GM19468 (cell line): ENCODE data around the gene URB2.
"Not testable (repeated sequence)": the region's sequence is repeated elsewhere in the genome, so short reads cannot be mapped to it uniquely, and the experiment has no call there.

Source experiments
- ATAC-seq: cut with Tn5 transposase; IDR thresholded peaks from one replicate; pipeline ENCODE4 v1.9.1; 2021; ENCODE audit warnings: mild to moderate bottlenecking, moderate library complexity, moderate number of reproducible peaks; ENCODE audit not compliant: unreplicated experiment; ENCODE audit errors: extremely low read depth

The URB2 gene

DNA sequence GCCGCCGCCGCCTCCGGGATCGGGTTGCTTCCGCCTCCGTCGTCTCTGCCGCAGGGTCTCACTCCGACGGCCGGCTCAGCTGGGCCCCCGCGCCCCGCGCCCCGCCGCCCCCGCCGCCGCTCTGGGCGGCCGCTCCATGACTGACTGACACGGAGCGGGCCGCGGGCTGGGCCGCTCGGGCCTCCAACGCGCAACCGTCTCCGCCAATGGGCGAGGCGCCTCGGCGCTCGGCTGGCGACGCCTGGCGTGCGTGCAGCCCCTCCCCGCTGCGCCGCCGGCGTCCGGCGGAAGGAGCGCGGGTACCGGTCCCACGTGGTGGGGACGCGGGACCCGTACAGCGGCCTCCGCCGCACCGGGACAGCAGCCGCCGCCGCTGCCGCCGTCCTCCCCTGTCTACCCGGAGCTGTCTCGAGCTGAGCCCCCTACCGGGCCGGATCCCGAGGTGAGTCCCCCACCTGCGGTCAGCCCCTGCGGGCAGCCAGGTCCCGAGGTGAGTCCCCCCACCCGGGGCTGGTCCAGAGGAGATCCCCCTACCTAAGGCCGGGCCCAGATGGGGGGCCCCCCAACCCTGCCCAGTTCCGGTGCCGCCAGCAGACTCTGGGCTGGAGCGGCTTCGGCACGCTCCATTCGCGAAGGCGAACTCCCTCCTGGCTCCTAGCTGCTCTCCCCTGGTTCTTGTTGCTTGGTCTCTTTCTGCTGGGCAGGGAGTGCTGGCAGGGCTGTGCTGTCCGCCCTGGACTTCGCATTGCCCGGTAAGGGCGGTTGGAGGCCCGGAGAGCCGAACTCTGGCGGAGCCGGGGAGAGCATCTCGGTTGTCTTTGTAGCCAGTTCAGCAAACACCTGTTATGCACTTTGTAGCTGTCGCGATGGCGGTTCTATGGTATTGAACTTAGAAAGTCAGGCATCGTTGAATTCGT lies at the start of gene URB2, which contains the start of gene TAF5L:
Gene URB2 (plus strand): TSS at position 333 of the 917 bp plus-strand sequence. CDS start 1,387 bp downstream, outside the sequence.
Gene TAF5L (minus strand): TSS at position 208 of the 917 bp plus-strand sequence. CDS start 11,640 bp downstream, outside the sequence.
- peak; percentile 83 for ATAC-seq

- no peak for ATAC-seq
These were observed 47.6 kb upstream of the URB2 start for GRCh38 chr1:229578168-229579058.

DNA sequence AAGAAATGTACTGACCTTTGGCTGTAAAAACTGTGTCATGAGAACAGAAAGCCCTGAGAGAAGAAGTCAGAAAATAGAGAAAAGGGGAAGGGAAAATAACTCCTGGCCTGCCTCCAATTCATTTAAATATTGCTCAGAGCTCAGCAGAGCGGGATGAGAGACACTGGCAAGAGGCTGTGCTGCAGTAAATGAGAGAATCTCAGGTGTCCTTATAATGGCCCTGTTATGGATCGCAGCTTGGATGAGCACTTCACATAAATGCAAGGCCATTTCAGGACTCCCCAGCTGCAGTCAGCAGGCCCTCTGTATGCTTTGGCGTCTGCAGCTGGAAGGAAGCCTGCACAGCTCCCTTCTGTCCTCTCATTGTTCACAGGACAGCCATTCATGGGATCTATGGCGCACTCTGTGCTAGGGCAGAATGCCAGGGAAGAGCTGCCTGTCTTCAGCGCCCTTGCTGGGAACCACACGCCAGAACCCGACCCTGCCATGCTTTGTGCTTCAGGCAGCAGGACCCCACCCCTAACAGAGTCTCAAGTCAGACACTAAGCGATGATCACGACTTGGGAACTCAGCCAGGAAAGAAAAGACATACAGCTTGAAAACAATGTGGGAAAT lies 46.9 kb upstream of the URB2 start:
- no peak for ATAC-seq

GRCh38 chr1:229581485-229581884 lies 44.6 kb upstream of the URB2 start:
- ATAC-seq: no peak

GRCh38 chr1:229582011-229582694 lies 43.9 kb upstream of the URB2 start:
- ATAC-seq: no peak

- no peak for ATAC-seq
These were observed 43.3 kb upstream of the URB2 start for GRCh38 chr1:229582715-229583114.

DNA sequence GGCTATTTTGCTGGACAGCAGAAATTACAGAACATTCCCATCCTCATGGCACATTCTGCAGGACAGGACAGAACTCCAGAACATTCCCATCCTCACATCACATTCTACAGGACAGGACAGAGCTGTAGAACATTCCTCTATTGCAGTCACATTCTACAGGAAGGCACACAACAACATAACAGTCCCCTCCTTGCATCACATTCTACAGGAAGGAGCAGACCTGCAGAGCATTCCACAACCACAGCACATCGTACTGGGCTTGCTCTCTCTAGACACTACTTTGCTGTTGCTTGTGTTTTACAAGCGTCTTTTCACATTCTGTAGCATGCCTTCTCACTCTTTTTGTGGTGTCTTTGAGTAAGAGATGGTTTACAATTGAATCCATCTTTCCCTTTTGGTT lies 40.7 kb upstream of the URB2 start:
- no peak for ATAC-seq

- no peak for ATAC-seq
These were observed 35.9 kb upstream of the URB2 start for GRCh38 chr1:229590119-229590518.

DNA sequence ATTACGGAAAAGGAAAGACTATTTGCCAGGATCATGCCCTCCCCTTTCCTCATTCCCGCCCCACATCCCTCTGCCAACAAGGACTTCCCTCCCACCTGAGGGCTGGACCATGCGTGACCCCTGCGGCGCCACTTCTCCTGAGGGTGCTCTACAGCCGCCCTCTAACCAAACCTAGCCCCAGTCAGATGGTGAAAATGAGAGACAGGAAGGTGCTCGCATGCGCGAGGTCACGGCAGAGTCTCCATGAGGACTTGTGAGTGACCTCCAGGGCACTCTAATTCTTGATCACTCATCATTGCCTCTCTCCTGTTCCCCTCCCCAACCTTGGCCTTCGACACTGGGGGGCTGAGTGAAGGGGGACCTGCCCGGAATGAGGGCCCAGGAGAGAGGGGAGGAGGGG lies 32.2 kb upstream of the URB2 start:
- no peak for ATAC-seq

DNA sequence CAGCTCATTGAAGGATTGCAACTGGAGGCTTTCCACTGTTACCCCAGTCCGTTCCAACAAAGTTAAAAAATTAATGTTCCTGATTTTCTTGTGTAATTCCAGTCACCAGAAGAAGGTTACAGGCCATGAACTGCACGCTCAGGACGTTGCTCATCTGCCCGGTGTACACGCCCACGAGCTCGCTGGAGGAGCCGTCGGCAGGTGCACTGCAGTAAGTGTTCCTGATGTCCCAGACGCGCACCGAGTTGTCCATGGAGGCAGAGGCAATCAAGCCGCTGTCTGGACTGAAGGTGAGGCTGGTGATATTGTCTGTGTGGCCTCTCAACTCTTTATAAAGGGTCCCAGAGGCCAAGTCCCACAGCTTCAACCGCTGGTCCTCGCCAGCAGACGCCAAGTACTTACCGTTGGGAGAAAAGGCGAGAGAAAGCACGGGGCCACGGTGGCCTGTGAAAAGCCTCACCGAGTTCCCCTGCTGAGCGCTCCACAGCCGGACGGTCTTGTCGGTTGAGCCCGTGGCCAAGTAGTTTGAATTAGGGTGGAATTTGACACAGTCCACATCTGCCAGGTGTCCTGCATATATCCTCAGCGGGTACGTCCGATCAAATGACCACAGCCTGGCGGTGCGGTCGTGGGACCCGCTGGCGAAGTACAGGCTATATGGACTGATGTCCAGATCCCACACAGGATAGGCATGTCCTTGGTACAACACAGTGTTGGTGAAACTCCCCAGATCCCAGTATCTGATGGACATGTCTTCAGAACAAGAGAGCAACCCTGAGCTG lies 31.6 kb upstream of the URB2 start:
- ATAC-seq: no peak

- not testable (repeated sequence) for ATAC-seq
These were observed 30.2 kb upstream of the URB2 start for GRCh38 chr1:229595876-229596275.

DNA sequence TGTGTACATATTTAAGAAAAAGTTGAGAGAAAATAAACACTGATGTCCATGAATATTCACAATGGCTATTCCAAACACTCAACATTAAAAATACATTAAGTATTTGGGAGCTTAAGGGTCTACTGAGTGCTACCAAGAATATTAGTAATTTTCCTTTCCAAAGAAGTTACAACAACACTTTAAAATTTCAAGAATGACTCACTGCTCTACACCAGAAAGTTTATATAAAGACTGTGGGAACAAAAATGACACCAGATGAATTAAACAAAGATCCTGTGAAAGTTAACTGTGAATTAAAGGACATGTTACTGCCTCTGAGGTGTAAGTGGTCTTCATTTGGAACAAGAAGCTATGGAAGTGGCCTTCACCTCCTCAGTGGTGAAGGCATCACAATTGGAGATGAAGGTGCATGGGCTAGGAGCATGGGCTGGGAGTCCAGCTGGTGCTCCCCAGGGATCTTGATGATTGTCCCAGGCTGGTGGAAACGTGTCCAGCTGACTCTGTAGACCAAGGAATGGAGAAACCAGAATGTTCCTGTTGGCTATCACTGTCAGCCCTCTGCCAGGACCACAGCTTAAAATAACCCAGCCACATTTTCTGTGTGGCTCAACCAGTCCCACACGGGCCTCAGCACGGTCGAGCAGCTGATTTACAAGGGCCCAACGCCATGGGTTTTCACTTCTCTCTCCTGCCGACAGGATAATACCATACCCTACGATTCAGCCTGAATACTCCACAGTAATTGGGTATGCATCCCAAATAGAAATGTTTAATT lies 28.9 kb upstream of the URB2 start:
- no peak for ATAC-seq

- no peak for ATAC-seq
These were observed 28.2 kb upstream of the URB2 start for GRCh38 chr1:229597877-229598276.

GRCh38 chr1:229599218-229599954 lies 26.7 kb upstream of the URB2 start:
- ATAC-seq: no peak

- no peak for ATAC-seq
These were observed 25.8 kb upstream of the URB2 start for GRCh38 chr1:229600229-229600628.

GRCh38 chr1:229603371-229604005 lies 22.6 kb upstream of the URB2 start:
- ATAC-seq: no peak

GRCh38 chr1:229607370-229607769 lies 18.7 kb upstream of the URB2 start:
- ATAC-seq: no peak
